Thoracic aorta (tissue), 2 donors: ENCODE measurements around the gene ALDH1A3. TPM values are rescaled to one million over a fixed set of nuclear protein-coding genes. Genes with fewer than 3 reads are reported as not detected.

ENCODE experiments used
- ATAC-seq: fragments of 150-250 bp; one replicate; pipeline ENCODE4 v1.8.0; 2017; ENCODE audit warnings: low read depth; ENCODE audit not compliant: insufficient number of reproducible peaks, low FRiP score
- DNase-seq: peaks from one replicate; pipeline ENCODE4 v3.0.0-alpha.2; 2020; ENCODE audit warnings: low spot score
- H3K27ac ChIP-seq, 2 donors: fragments of 200-600 bp; sonication (generic); 1 replicate in 1 of 2; 2 replicates in 1 of 2; pipeline ENCODE4 v1.5.1; 2016; ENCODE audit warnings: mild to moderate bottlenecking in 2 of 2, moderate library complexity in 2 of 2
- H3K27me3 ChIP-seq: fragments of 200-600 bp; sonication (generic); replicated peaks from 2 replicates; pipeline ENCODE4 v1.6.0; 2016; ENCODE audit warnings: mild to moderate bottlenecking; ENCODE audit not compliant: insufficient read depth
- H3K36me3 ChIP-seq: fragments of 200-600 bp; sonication (generic); one replicate; pipeline ENCODE4 v1.5.1; 2016
- H3K4me1 ChIP-seq, 2 donors: fragments of 200-600 bp; sonication (generic); 1 replicate in 1 of 2; 2 replicates in 1 of 2; pipeline versions ENCODE4 v1.5.1 to v1.6.0; 2016; ENCODE audit warnings: low read depth in 2 of 2, mild to moderate bottlenecking in 1 of 2; ENCODE audit not compliant: control insufficient read depth in 1 of 2
- H3K4me3 ChIP-seq: fragments of 200-600 bp; sonication (generic); 2 replicates; pipeline ENCODE4 v1.5.1; 2016; ENCODE audit warnings: mild to moderate bottlenecking
- H3K9me3 ChIP-seq: fragments of 200-600 bp; sonication (generic); 2 replicates; pipeline ENCODE4 v1.5.1; 2016
- total RNA-seq, 2 donors: library from RNA; depleted of rRNA; stranded (reverse); fragments of >200 nt; gene quantifications; one replicate each; pipeline versions ENCODE4 v1.1.0 to v1.2.3, GENCODE V29; 2016
- TF ChIP-seq, protein P1 (sequence below): fragments of 200-600 bp; sonication (generic); IDR thresholded peaks from one replicate; pipeline ENCODE4 v1.5.1; 2019; ENCODE audit warnings: antibody characterized with exemption

ALDH1A3 gene
- total RNA-seq, 2 donors from 2014 or later: 3.2 to 21.8 TPM

GRCh38 chr15:100928632-100929280 is 49.1 kb downstream of the ALDH1A3 start:
- Histone ChIP-seq H3K27me3 (no peaks in the 10 kb centered on the region), H3K4me3 (no peak overlapping the region), H3K27ac (no peak overlapping the region), H3K9me3 (no peaks in the 10 kb centered on the region), H3K4me1 (no peaks in the 10 kb centered on the region), H3K36me3 (peaks cover 7% of the 10 kb centered on the region)
- TF ChIP-seq, protein P1, sequence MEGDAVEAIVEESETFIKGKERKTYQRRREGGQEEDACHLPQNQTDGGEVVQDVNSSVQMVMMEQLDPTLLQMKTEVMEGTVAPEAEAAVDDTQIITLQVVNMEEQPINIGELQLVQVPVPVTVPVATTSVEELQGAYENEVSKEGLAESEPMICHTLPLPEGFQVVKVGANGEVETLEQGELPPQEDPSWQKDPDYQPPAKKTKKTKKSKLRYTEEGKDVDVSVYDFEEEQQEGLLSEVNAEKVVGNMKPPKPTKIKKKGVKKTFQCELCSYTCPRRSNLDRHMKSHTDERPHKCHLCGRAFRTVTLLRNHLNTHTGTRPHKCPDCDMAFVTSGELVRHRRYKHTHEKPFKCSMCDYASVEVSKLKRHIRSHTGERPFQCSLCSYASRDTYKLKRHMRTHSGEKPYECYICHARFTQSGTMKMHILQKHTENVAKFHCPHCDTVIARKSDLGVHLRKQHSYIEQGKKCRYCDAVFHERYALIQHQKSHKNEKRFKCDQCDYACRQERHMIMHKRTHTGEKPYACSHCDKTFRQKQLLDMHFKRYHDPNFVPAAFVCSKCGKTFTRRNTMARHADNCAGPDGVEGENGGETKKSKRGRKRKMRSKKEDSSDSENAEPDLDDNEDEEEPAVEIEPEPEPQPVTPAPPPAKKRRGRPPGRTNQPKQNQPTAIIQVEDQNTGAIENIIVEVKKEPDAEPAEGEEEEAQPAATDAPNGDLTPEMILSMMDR: no peak
- DNase-seq: no peak
- ATAC-seq: no peak

GRCh38 chr15:100929641-100930042 is 50.0 kb downstream of the ALDH1A3 start:
- Histone ChIP-seq H3K27ac (no peak overlapping the region), H3K4me3 (no peak overlapping the region), H3K36me3 (peaks cover 7% of the 10 kb centered on the region), H3K9me3 (no peaks in the 10 kb centered on the region), H3K27me3 (no peaks in the 10 kb centered on the region), H3K4me1 (no peaks in the 10 kb centered on the region)
- TF ChIP-seq, protein P1: no peak
- ATAC-seq: no peak
- no peak for DNase-seq

DNA sequence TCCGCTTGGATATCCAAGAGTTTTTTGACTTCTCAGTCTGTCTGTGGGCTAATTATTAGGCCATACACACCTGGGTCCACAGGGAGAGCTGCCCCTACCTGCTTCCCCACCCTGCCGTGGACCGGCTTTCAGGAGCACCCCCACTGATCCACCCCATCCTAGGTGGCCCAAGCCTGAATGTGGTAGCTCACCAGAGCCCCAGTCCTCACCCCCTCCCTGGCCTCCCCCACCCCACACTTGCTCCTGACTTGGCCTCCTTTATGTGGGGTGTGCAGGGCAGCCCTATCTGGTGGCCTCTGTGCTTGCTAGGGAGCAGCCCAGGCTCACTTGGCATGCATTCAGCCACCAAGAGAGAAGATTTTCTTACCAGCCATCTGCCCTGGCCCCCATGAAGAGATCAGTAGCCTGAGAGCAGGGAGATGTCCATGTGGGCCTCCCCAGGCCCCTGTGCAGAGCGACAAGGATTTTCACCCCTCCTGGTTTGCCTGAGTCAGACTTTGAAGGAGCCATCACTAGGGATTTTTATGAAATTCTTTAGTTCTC is 50.7 kb downstream of the ALDH1A3 start:
- Histone ChIP-seq H3K27ac (no peak overlapping the region), H3K4me3 (no peak overlapping the region), H3K27me3 (no peaks in the 10 kb centered on the region), H3K4me1 (no peaks in the 10 kb centered on the region), H3K9me3 (no peaks in the 10 kb centered on the region), H3K36me3 (peaks cover 7% of the 10 kb centered on the region)
- DNase-seq (no peak), ATAC-seq (no peak)
- TF ChIP-seq, protein P1: no peak

- no peaks in the 10 kb centered on the region for H3K27me3 ChIP-seq
- H3K9me3 ChIP-seq: no peaks in the 10 kb centered on the region
- no peak overlapping the region for H3K4me3 ChIP-seq
- no peaks in the 10 kb centered on the region for H3K36me3 ChIP-seq
- DNase-seq: no peak
- TF ChIP-seq, protein P1: no peak
- no peak for ATAC-seq
- no peaks in the 10 kb centered on the region for H3K4me1 ChIP-seq
- no peak overlapping the region for H3K27ac ChIP-seq
Measured at GRCh38 chr15:100931143-100931890, 51.7 kb downstream of the ALDH1A3 start.

DNA sequence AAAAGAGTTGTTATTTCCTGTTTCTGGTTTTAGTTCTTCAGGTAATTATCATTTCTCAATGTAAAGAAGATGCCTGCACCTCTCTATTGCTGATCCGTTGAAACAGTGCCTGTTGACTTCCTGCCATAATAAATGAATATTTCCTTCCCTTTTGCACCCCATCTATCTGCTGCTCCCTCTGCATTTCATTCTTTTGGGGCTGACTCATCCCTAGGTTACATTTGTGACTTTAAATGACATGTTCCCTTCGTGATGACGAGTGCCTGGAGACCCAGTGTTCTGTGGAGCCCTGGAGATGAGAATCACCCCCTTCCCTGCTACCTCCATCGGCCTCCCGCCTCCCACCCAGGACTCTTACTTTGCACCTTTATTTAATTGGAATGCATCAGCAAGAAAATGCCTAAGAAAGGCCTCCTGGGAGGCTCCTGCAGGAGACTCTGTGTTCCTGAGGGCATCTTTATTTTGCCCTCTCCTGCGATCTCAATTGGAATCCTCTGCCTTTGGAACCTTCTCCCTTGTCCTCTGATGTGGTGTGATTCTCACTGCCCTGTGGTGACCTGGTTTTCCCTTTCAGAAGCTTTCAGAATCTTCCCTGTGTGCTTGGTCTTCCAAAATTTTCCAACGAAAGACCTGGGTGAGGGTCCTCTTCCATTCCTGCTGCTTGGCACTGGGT is 53.2 kb downstream of the ALDH1A3 start:
- no peak for DNase-seq
- Histone ChIP-seq H3K36me3 (no peaks in the 10 kb centered on the region), H3K9me3 (no peaks in the 10 kb centered on the region), H3K4me3 (no peak overlapping the region), H3K27me3 (no peaks in the 10 kb centered on the region), H3K4me1 (no peaks in the 10 kb centered on the region), H3K27ac (no peak overlapping the region)
- no peak for ATAC-seq
- TF ChIP-seq, protein P1: no peak
